ENCODE results near the gene DHX35. TPM values are rescaled to one million over a fixed set of nuclear protein-coding genes. Genes with fewer than 3 reads are reported as not detected.

DHX35 gene
- total RNA-seq, 1 experiment from 2014 or later = 12.1 TPM

DNA sequence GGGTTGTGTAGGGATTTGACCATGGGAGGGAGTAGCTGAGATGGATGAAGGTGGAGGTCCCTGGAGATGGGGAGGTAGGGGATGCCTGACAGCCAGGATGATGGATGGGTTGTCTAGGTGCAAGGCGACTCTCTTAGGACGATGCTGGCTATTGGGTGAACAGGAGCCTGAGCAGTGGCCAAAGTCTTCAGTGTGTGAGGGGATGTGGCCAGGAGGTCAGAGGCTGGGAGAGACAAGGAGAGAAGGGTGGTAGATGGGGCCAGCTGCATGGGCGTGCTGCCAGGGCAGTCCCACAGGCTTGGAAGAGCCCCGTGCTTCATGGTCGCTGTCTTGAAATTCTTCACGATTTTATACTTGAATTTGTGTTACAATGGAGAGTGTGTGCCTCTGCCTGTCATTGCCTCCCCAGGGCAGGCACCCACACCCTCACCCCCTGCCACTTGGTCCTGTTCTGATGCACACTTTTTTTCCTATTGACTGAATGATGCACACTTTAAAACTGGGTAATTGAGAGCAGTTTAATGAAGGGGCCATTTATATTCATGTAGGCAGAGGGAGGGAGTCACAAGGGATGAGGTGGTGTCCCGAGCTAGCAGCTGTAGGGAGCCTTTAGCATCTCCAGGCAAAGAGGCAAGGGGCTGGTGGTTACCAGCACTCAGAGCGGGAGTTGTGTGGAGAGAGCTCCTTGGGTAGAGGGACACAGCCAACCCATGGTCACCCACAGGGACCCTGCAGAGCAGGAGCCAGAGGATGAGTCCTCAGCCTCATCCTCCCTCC lies 120.7 kb downstream of the DHX35 start:
- Histone ChIP-seq H2AFZ (no peak overlapping the region), H3K36me3 (ENCODE audit: low read depth) (no peaks in the 10 kb centered on the region), H3K4me1 (replicated peaks; ENCODE audit: insufficient read depth) (no peaks in the 10 kb centered on the region), H3K79me2 (ENCODE audit: low read depth) (no peaks in the 10 kb centered on the region), H3K9me3 (ENCODE audit: insufficient read depth, low read depth) (no peaks in the 10 kb centered on the region), H3K27ac (no peak overlapping the region), H3F3A (ENCODE audit: insufficient read depth, low read depth) (no peaks in the 10 kb centered on the region), H3K9me2 (ENCODE audit: insufficient read depth) (no peaks in the 10 kb centered on the region), H3K27me3 (ENCODE audit: insufficient read depth, low read depth) (peaks cover 61% of the 10 kb centered on the region), H3K4me2 (no peak overlapping the region), H4K20me1 (ENCODE audit: insufficient read depth) (no peaks in the 10 kb centered on the region), H3K4me3 (no peak overlapping the region)
- intact Hi-C loops (cut with micrococcal nuclease; ENCODE audit: unreplicated experiment) = no loop called here
- TF ChIP-seq, protein P1, sequence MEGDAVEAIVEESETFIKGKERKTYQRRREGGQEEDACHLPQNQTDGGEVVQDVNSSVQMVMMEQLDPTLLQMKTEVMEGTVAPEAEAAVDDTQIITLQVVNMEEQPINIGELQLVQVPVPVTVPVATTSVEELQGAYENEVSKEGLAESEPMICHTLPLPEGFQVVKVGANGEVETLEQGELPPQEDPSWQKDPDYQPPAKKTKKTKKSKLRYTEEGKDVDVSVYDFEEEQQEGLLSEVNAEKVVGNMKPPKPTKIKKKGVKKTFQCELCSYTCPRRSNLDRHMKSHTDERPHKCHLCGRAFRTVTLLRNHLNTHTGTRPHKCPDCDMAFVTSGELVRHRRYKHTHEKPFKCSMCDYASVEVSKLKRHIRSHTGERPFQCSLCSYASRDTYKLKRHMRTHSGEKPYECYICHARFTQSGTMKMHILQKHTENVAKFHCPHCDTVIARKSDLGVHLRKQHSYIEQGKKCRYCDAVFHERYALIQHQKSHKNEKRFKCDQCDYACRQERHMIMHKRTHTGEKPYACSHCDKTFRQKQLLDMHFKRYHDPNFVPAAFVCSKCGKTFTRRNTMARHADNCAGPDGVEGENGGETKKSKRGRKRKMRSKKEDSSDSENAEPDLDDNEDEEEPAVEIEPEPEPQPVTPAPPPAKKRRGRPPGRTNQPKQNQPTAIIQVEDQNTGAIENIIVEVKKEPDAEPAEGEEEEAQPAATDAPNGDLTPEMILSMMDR (conservative IDR thresholded peaks at IDR 0.05) = no peak
- no peak for TF ChIP-seq EZH2 (IDR thresholded peaks at IDR 0.05; ENCODE audit: low read depth)
- POLR2A ChIA-PET (ENCODE audit: unreplicated experiment) = no interaction called here
- no TSS peak for BruUV-seq (replicated peaks)
- CTCF ChIA-PET = no interaction called here
- no peak for DNase-seq

DNA sequence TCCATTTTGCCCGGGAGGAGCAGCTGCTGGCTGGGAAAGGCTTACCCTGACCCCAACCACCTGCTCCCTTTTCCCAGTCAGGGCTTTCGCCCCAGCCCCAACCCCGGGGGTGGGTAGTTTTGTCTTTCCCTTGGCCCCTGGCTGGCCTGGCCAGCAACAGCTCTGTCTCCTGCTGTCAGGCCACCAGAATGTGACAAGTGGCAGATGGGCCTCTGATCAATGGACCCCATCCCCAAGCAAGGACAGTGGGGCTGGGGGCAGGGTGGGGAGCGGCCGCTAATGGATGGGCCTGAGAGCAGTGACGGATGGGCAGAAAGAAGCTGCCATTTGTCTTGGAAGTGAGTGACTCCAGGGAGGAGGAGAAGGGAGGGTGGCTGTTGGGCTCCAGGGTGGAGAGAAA lies 121.6 kb downstream of the DHX35 start:
- CTCF ChIA-PET = no interaction called here
- no peaks in the 10 kb centered on the region for H3K9me3 ChIP-seq (ENCODE audit: insufficient read depth, low read depth)
- H3K4me1 ChIP-seq (replicated peaks; ENCODE audit: insufficient read depth) = no peaks in the 10 kb centered on the region

DNA sequence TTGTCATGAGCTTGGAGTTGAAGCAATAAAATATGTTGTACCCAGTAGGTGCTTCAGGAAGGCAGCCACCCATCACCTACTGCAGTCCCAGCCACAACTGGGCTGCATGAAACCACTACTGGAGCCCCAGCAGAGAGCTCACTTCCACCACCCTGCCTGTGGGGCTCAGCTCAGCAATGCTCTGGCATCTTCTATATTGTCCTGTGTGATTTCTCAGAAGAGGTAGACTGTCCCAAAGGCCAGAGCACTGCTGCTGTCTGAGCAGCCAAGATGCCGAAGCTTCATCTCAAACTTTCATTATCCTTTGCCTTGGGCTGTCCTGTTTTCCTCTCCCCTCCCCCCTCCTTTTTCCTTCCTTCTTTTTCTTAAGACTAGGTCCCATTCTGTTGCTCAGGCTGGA lies 126.9 kb downstream of the DHX35 start:
- Histone ChIP-seq H3K9me2 (ENCODE audit: insufficient read depth) (no peaks in the 10 kb centered on the region), H3K36me3 (ENCODE audit: low read depth) (no peaks in the 10 kb centered on the region), H3K27ac (no peak overlapping the region), H2AFZ (no peak overlapping the region), H3K4me1 (replicated peaks; ENCODE audit: insufficient read depth) (no peaks in the 10 kb centered on the region), H3F3A (ENCODE audit: insufficient read depth, low read depth) (no peaks in the 10 kb centered on the region), H3K4me3 (no peak overlapping the region), H4K20me1 (ENCODE audit: insufficient read depth) (no peaks in the 10 kb centered on the region), H3K79me2 (ENCODE audit: low read depth) (no peaks in the 10 kb centered on the region), H3K4me2 (no peak overlapping the region), H3K9me3 (ENCODE audit: insufficient read depth, low read depth) (no peaks in the 10 kb centered on the region), H3K27me3 (ENCODE audit: insufficient read depth, low read depth) (peaks cover 49% of the 10 kb centered on the region)
- intact Hi-C loops (cut with micrococcal nuclease; ENCODE audit: unreplicated experiment) = no loop called here
- ChIA-PET CTCF (no interaction called here), POLR2A (ENCODE audit: unreplicated experiment) (no interaction called here)
- BruUV-seq (replicated peaks) = no TSS peak
- no peak for TF ChIP-seq EZH2 (IDR thresholded peaks at IDR 0.05; ENCODE audit: low read depth)
- TF ChIP-seq, protein P1 (conservative IDR thresholded peaks at IDR 0.05) = no peak
- no peak for DNase-seq

More for the DNA sequence above, 121.6 kb downstream of the DHX35 start:
- H3K27me3 ChIP-seq (ENCODE audit: insufficient read depth, low read depth) = peaks cover 51% of the 10 kb centered on the region
- H3K4me2 ChIP-seq = no peak overlapping the region
- H3K36me3 ChIP-seq (ENCODE audit: low read depth) = no peaks in the 10 kb centered on the region
- TF ChIP-seq EZH2 (IDR thresholded peaks at IDR 0.05; ENCODE audit: low read depth) = no peak
- TF ChIP-seq, protein P1 (conservative IDR thresholded peaks at IDR 0.05) = no peak
- BruUV-seq (replicated peaks) = no TSS peak
- no peaks in the 10 kb centered on the region for H3K79me2 ChIP-seq (ENCODE audit: low read depth)
- H3K9me2 ChIP-seq (ENCODE audit: insufficient read depth) = no peaks in the 10 kb centered on the region
- intact Hi-C loops (cut with micrococcal nuclease; ENCODE audit: unreplicated experiment) = no loop called here
- no peaks in the 10 kb centered on the region for H4K20me1 ChIP-seq (ENCODE audit: insufficient read depth)
- no peak overlapping the region for H3K27ac ChIP-seq
- POLR2A ChIA-PET (ENCODE audit: unreplicated experiment) = no interaction called here
- H3F3A ChIP-seq (ENCODE audit: insufficient read depth, low read depth) = no peaks in the 10 kb centered on the region
- DNase-seq = no peak
- no peak overlapping the region for H3K4me3 ChIP-seq
- no peak overlapping the region for H2AFZ ChIP-seq

Other genes starting within 250 kb of the DHX35 start
- gene SLC32A1, start 237.9 kb upstream of the DHX35 start, total RNA-seq (2021) = not detected in 2 replicates
- 7.8 and 10.1 TPM in 2 replicates for gene ACTR5, start 213.9 kb upstream of the DHX35 start, total RNA-seq (2021)
- 0.05 TPM in 1 of 2 replicates, not detected in the other for gene PPP1R16B, start 156.6 kb upstream of the DHX35 start, total RNA-seq (2021)
- gene FAM83D, start 35.9 kb upstream of the DHX35 start, total RNA-seq (2021) = 44.6 and 57.3 TPM in 2 replicates